ENCODE measurements around the gene CDH20. TPM values are rescaled to one million over a fixed set of nuclear protein-coding genes. Genes with fewer than 3 reads are reported as not detected.

Gene CDH20
- total RNA-seq, 4 donors from 2014 or later = 5.9 TPM; not detected in 3

- Histone ChIP-seq H3K4me3 (no peak overlapping the region), H3K9me3 (no peaks in the 10 kb centered on the region), H3K4me1 (no peaks in the 10 kb centered on the region), H3K27me3 (no peaks in the 10 kb centered on the region), H3K27ac (no peak overlapping the region), H3K36me3 (no peaks in the 10 kb centered on the region)
- intact Hi-C loops (cut with DNase I; ENCODE audit: low total_unique reads) = no loop called here
- TF ChIP-seq POLR2A (IDR thresholded peaks at IDR 0.05) = no peak
- no peak for TF ChIP-seq CTCF (IDR thresholded peaks at IDR 0.05)
- DNase-seq = no peak
Measured at GRCh38 chr18:61398961-61399705, 65.9 kb downstream of the CDH20 start.

- intact Hi-C loops (cut with DNase I; ENCODE audit: low total_unique reads) = no loop called here
- TF ChIP-seq POLR2A (IDR thresholded peaks at IDR 0.05) (no peak), CTCF (IDR thresholded peaks at IDR 0.05) (no peak)
Measured at GRCh38 chr18:61400016-61400635, 66.9 kb downstream of the CDH20 start.

GRCh38 chr18:61400716-61401115 is 67.5 kb downstream of the CDH20 start:
- intact Hi-C loops (cut with DNase I; ENCODE audit: low total_unique reads) = no loop called here
- Histone ChIP-seq H3K36me3 (no peaks in the 10 kb centered on the region), H3K27me3 (no peaks in the 10 kb centered on the region), H3K4me1 (no peaks in the 10 kb centered on the region), H3K9me3 (no peaks in the 10 kb centered on the region), H3K27ac (no peak overlapping the region), H3K4me3 (no peak overlapping the region)
- TF ChIP-seq POLR2A (IDR thresholded peaks at IDR 0.05) = no peak
- TF ChIP-seq CTCF (IDR thresholded peaks at IDR 0.05) = no peak
- no peak for DNase-seq

More at GRCh38 chr18:61400016-61400635, 66.9 kb downstream of the CDH20 start:
- Histone ChIP-seq H3K27me3 (no peaks in the 10 kb centered on the region), H3K9me3 (no peaks in the 10 kb centered on the region), H3K4me1 (no peaks in the 10 kb centered on the region), H3K36me3 (no peaks in the 10 kb centered on the region), H3K4me3 (no peak overlapping the region), H3K27ac (no peak overlapping the region)
- no peak for DNase-seq

DNA sequence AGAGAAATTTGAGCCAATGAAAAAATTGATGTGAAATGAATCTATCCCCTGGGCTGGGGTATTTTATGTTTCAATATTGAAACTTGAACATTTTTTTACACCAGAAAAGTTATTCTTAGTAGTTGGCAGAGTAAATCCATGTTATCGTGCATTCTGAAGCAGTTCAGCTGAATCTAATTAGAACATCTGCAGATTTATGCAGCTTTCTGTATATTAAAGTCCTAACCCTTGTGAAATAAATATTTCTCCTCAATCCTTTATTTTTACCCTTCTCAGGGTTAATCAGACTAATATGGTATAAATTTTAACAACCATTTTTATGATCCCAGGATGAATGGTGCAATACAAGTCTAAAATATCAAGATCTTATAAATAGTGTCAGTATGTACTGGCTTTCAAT is 69.5 kb downstream of the CDH20 start:
- H3K9me3 ChIP-seq = no peaks in the 10 kb centered on the region
- H3K27ac ChIP-seq = no peak overlapping the region
- intact Hi-C loops (cut with DNase I; ENCODE audit: low total_unique reads) = no loop called here
- H3K4me1 ChIP-seq = no peaks in the 10 kb centered on the region
- no peaks in the 10 kb centered on the region for H3K27me3 ChIP-seq
- no peak overlapping the region for H3K4me3 ChIP-seq
- H3K36me3 ChIP-seq = no peaks in the 10 kb centered on the region
- DNase-seq = no peak
- no peak for TF ChIP-seq CTCF (IDR thresholded peaks at IDR 0.05)
- TF ChIP-seq POLR2A (IDR thresholded peaks at IDR 0.05) = no peak

DNA sequence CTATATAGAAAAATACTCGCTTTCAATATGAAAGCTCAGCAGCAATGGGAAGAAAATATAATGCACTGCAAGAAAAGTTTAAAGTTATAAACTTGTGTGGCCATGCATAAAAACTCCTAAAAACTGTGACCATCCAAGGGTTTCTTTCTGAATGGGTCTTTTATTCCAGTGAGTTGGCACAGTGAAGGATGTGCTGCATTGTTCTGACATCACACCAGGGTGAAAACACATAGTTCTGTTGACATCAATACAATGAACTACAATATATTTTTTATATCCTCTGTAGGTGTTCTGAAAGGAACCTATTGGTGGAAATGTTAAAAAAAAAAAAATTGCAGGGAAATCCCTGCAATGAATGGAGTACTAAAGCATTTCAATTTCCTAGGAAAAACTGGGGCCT is 80.2 kb downstream of the CDH20 start:
- Histone ChIP-seq H3K9me3 (no peaks in the 10 kb centered on the region), H3K4me3 (no peak overlapping the region), H3K4me1 (no peaks in the 10 kb centered on the region), H3K27ac (no peak overlapping the region), H3K36me3 (no peaks in the 10 kb centered on the region), H3K27me3 (no peaks in the 10 kb centered on the region)
- DNase-seq = no peak
- TF ChIP-seq CTCF (IDR thresholded peaks at IDR 0.05) (no peak), POLR2A (IDR thresholded peaks at IDR 0.05) (no peak)
- intact Hi-C loops (cut with DNase I; ENCODE audit: low total_unique reads) = no loop called here

Data from uterus (tissue), 4 donors.